Endothelial cell of umbilical vein (primary cell): Measurements from ENCODE around the gene ST8SIA1. TPM values are rescaled to one million over a fixed set of nuclear protein-coding genes. Genes with fewer than 3 reads are reported as not detected.

Experiments
- BruUV-seq: library from RNA; stranded (reverse); fragments of 400-500 nt; replicated peaks from 2 replicates; lab custom pipeline; 2021; lab: Mats Ljungman, UMichigan
- CTCF ChIA-PET: fragments of 300-600, 350-600 bp; sonication (Branson Sonifier 250); formaldehyde crosslinking; loops from one replicate; lab custom pipeline; 2021; ENCODE audit warnings: antibody characterized with exemption, inconsistent platforms; lab: Charles Lee
- POLR2A ChIA-PET: fragments of 300-600, 350-600 bp; sonication (Branson Sonifier 250); formaldehyde crosslinking; loops from one replicate; lab custom pipeline; 2021; ENCODE audit warnings: antibody characterized with exemption, inconsistent platforms; lab: Charles Lee
- DNase-seq: peaks from one replicate; pipeline ENCODE4 v3.0.0-alpha.2; 2011; ENCODE audit warnings: low read depth, low spot score
- FAIRE-seq: peaks from 2 replicates; lab custom pipeline; 2011; peaks lifted over from hg19 to GRCh38; lab: Jason Lieb, UNC
- H2AFZ ChIP-seq: 2 replicates; pipeline ENCODE4 v1.6.0; 2012; ENCODE audit warnings: low read depth, low read length, control low read depth, inconsistent platforms
- H3K27ac ChIP-seq: 2 replicates; pipeline ENCODE4 v1.5.1; 2011; ENCODE audit warnings: low read depth, mild to moderate bottlenecking, control low read depth, low read length, moderate library complexity; ENCODE audit not compliant: insufficient read depth
- H3K27me3 ChIP-seq, 2 experiments: 2 replicates each; pipeline versions ENCODE4 v1.6.0 to v1.6.1; 2011; ENCODE audit warnings: low read length in 2 of 2, mixed read lengths in 1 of 2; ENCODE audit not compliant: control insufficient read depth in 2 of 2, insufficient read depth in 2 of 2
- H3K36me3 ChIP-seq, 2 experiments: 2 replicates in 1 of 2; 3 replicates in 1 of 2; pipeline ENCODE4 v1.5.1; 2011; ENCODE audit warnings: low read length in 2 of 2, mild to moderate bottlenecking in 1 of 2, moderate library complexity in 1 of 2; ENCODE audit not compliant: control insufficient read depth in 2 of 2, insufficient read depth in 2 of 2; ENCODE audit errors: extremely low read depth in 1 of 2
- H3K4me1 ChIP-seq: 3 replicates; pipeline ENCODE4 v1.5.1; 2011; ENCODE audit warnings: mild to moderate bottlenecking, low read length; ENCODE audit not compliant: control insufficient read depth, insufficient read depth; ENCODE audit errors: extremely low read depth
- H3K4me2 ChIP-seq: 2 replicates; pipeline ENCODE4 v1.6.1; 2011; ENCODE audit warnings: low read length, control low read depth, mixed read lengths; ENCODE audit not compliant: insufficient read depth
- H3K4me3 ChIP-seq, 3 experiments: fragments of 200-600 bp in 1 of 3; sonication (generic), shearing (Covaris generic) in 1 of 3; replicated peaks in 1 of 3; 2 replicates each; pipeline ENCODE4 v1.5.1; 2011 to 2016; ENCODE audit warnings: control low read depth in 3 of 3, low read length in 3 of 3, mild to moderate bottlenecking in 2 of 3, inconsistent platforms in 1 of 3, low read depth in 1 of 3, moderate library complexity in 1 of 3; ENCODE audit not compliant: insufficient read depth in 1 of 3
- H3K79me2 ChIP-seq: 2 replicates; pipeline ENCODE4 v1.6.0; 2012; ENCODE audit warnings: low read length, inconsistent platforms; ENCODE audit not compliant: control insufficient read depth, insufficient read depth
- H3K9ac ChIP-seq: replicated peaks from 2 replicates; pipeline ENCODE3; 2011; ENCODE audit warnings: low read length, control low read depth; ENCODE audit not compliant: insufficient read depth; ENCODE audit errors: extremely low read depth
- H3K9me1 ChIP-seq: replicated peaks from 3 replicates; pipeline ENCODE4 v1.6.0; 2011; ENCODE audit warnings: mild to moderate bottlenecking, low read length; ENCODE audit not compliant: control insufficient read depth, insufficient read depth; ENCODE audit errors: extremely low read depth
- H3K9me3 ChIP-seq: replicated peaks from 2 replicates; pipeline ENCODE4 v1.5.1; 2012; ENCODE audit warnings: low read length, inconsistent platforms; ENCODE audit not compliant: control insufficient read depth, insufficient read depth
- H4K20me1 ChIP-seq: replicated peaks from 2 replicates; pipeline ENCODE3; 2011; ENCODE audit warnings: mild to moderate bottlenecking, low read length; ENCODE audit not compliant: control insufficient read depth, insufficient read depth; ENCODE audit errors: extremely low read depth
- EZH2 ChIP-seq: IDR thresholded peaks from 2 replicates; pipeline ENCODE4 v1.6.1; 2012; ENCODE audit warnings: borderline replicate concordance, low read depth, mild to moderate bottlenecking, moderate library complexity, low read length, inconsistent platforms; ENCODE audit not compliant: severe bottlenecking
- FOS ChIP-seq: IDR thresholded peaks from 2 replicates; pipeline ENCODE4 v1.6.1; 2011; ENCODE audit warnings: mild to moderate bottlenecking, low read length, moderate library complexity, borderline replicate concordance; ENCODE audit not compliant: insufficient read depth
- GATA2 ChIP-seq: IDR thresholded peaks from 2 replicates; pipeline ENCODE4 v1.7.0; 2011; ENCODE audit warnings: low read depth, mild to moderate bottlenecking, moderate library complexity, mixed read lengths, low read length; ENCODE audit not compliant: insufficient read length, insufficient read depth
- JUN ChIP-seq: IDR thresholded peaks from 2 replicates; pipeline ENCODE4 v1.6.1; 2011; ENCODE audit warnings: borderline replicate concordance, low read depth; ENCODE audit not compliant: insufficient read length, insufficient read depth
- dilution Hi-C: fragments of 300-500 bp; cut with MboI; formaldehyde crosslinking; loops from one replicate; pipeline ENCODE4 v1.15.0; 2019; ENCODE audit warnings: low sequenced_read_pairs; ENCODE audit not compliant: extremely low pct_ligation_motif_present
- intact Hi-C: fragments of 100-400 bp; cut with micrococcal nuclease; formaldehyde crosslinking; loops from one replicate; pipeline ENCODE4 v1.10.0; 2022
- polyA plus RNA-seq, 4 experiments: library from polyadenylated mRNA; depleted of rRNA in 3 of 4; stranded (reverse) in 3 of 4; unstranded in 1 of 4; fragments of >200 nt; gene quantifications; 2 replicates each; pipeline versions ENCODE4 v1.2.1 to v1.2.3, GENCODE V29; 2011 to 2012; ENCODE audit warnings: missing spikeins in 1 of 4
- total RNA-seq: library from RNA; stranded (reverse); gene quantifications from 2 replicates; pipeline ENCODE4 v1.2.3, GENCODE V29; 2021
- TF ChIP-seq, protein P1 (sequence below): IDR thresholded peaks from 2 replicates; pipeline ENCODE4 v1.6.1; 2011; ENCODE audit not compliant: insufficient read depth, insufficient read length

Gene ST8SIA1
- total and polyA plus RNA-seq, 2 donors (not counting 3 experiments of a cell fraction or from before 2014, with no cell fraction given) = not detected

DNA sequence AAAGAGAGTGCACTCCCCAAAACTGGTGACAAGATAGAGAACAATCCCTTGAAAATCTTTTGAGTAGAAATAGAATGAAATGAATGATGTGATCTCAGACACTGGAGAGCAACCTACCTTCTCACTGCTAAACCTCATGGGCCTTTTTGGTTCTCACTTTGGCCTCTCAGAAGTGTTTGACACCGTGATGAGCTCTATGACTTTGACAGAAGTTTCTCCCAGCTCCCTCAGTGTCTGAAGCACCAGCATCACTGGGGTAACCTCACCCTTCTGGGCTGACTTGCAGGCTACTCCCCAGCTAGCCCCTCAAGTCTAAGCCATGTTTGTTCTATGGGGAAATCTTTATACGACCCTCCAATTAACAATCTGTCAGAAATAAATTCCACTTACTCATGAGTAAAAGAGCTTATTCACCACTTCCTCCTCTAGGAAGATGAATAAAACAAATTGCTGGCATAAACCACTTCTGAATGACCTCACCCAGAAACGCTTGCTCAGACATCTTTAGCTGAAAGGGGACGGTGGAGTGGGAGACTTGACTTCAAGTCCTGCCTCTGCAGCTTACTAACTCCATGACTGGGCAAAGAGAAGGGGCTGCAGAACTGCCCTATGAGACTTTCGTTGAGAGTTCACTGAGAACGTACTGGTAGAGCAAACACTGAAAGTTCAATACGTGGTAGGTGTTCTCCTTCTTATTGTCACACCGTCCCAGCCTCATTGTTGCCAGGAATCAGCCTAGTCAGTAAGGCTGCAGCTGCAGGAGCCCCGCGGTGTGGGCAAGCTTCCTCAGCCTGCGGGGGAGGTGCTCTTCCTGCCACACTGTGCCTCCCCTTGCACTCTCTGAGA is 46.5 kb downstream of the ST8SIA1 start:
- Histone ChIP-seq H2AFZ (peak overlapping the region; percentile 62), H3K9ac (no peak overlapping the region), H3K4me3 (no peak overlapping the region), H3K9me1 (no peaks in the 10 kb centered on the region), H3K4me1 (peaks cover 21% of the 10 kb centered on the region), H4K20me1 (no peaks in the 10 kb centered on the region), H3K9me3 (no peaks in the 10 kb centered on the region), H3K27ac (no peak overlapping the region), H3K4me2 (peak overlapping the region; percentile 55), H3K79me2 (no peaks in the 10 kb centered on the region), H3K36me3 (no peaks in the 10 kb centered on the region), H3K27me3 (no peaks in the 10 kb centered on the region)
- FAIRE-seq = peak; percentile 26
- ChIA-PET POLR2A (interaction anchor here (0.7 kb wide), 1 partner anchor 245 kb away, joined by 8 read pairs; no protein-coding TSS in a partner anchor), CTCF (interaction anchor here (0.8 to 1.8 kb wide), 13 partner anchors 12 to 205 kb away, joined by 3 to 15 read pairs (median 3); no protein-coding TSS in a partner anchor)
- dilution Hi-C loops (no loop called here), intact Hi-C loops (loop anchor here (10.0 kb wide), 1 partner anchor 257 kb away; the partner anchor contains the start of gene C2CD5)
- TF ChIP-seq, protein P1, sequence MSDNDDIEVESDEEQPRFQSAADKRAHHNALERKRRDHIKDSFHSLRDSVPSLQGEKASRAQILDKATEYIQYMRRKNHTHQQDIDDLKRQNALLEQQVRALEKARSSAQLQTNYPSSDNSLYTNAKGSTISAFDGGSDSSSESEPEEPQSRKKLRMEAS = no peak
- TF ChIP-seq JUN (peak; percentile 38), FOS (peak; percentile 67), EZH2 (no peak), GATA2 (no peak)
- no TSS peak for BruUV-seq
- DNase-seq = peak; percentile 60
